VCaP (cell line): ENCODE results near the gene RBKS.

Source experiments
- H3K27ac ChIP-seq: fragments of 450-650 bp; 2 replicates; pipeline ENCODE4 v1.5.1; 2017
- CTCF ChIP-seq: fragments of 450-650 bp; conservative IDR thresholded peaks from 2 replicates; pipeline ENCODE4 v1.5.1; 2017; ENCODE audit warnings: mild to moderate bottlenecking, moderate library complexity

RBKS gene

GRCh38 chr2:27799646-27800010 is 90.6 kb downstream of the RBKS start:
- no peak overlapping the region for H3K27ac ChIP-seq
- no peak for TF ChIP-seq CTCF

- H3K27ac ChIP-seq = no peak overlapping the region
- no peak for TF ChIP-seq CTCF
Observed at GRCh38 chr2:27798948-27799645, 91.1 kb downstream of the RBKS start.

- no peak for TF ChIP-seq CTCF
- no peak overlapping the region for H3K27ac ChIP-seq
Observed at GRCh38 chr2:27798486-27798885, 91.7 kb downstream of the RBKS start.

- no peak overlapping the region for H3K27ac ChIP-seq
- no peak for TF ChIP-seq CTCF
Observed at GRCh38 chr2:27797841-27798240, 92.3 kb downstream of the RBKS start.

GRCh38 chr2:27796791-27797765 is 93.1 kb downstream of the RBKS start:
- H3K27ac ChIP-seq = no peak overlapping the region
- TF ChIP-seq CTCF = no peak

GRCh38 chr2:27795868-27796277 is 94.3 kb downstream of the RBKS start:
- TF ChIP-seq CTCF = no peak
- no peak overlapping the region for H3K27ac ChIP-seq

- no peak overlapping the region for H3K27ac ChIP-seq
- no peak for TF ChIP-seq CTCF
Observed at GRCh38 chr2:27795093-27795834, 94.9 kb downstream of the RBKS start.
